Bronchial epithelial cell (primary cell): ENCODE data around the gene SCOC. TPM values are rescaled to one million over a fixed set of nuclear protein-coding genes. Genes with fewer than 3 reads are reported as not detected.
A peak's percentile ranks its signal among the peaks of the same experiment; 100 is the strongest.

ENCODE experiments used
- DNase-seq: peaks from one replicate; pipeline ENCODE4 v3.0.0-alpha.2; 2010; ENCODE audit warnings: low read depth
- FAIRE-seq: peaks from 2 replicates; lab custom pipeline; 2011; peaks lifted over from hg19 to GRCh38; lab: Jason Lieb, UNC
- H3K27me3 ChIP-seq: 2 replicates; pipeline ENCODE4 v1.5.1; 2011; ENCODE audit warnings: low read length; ENCODE audit not compliant: control insufficient read depth, insufficient read depth
- H3K36me3 ChIP-seq: 2 replicates; pipeline ENCODE4 v1.5.1; 2011; ENCODE audit warnings: low read length; ENCODE audit not compliant: control insufficient read depth, insufficient read depth
- H3K4me3 ChIP-seq: 2 replicates; pipeline ENCODE4 v1.5.1; 2011; ENCODE audit warnings: mild to moderate bottlenecking, low read depth, low read length, control low read depth
- CTCF ChIP-seq: IDR thresholded peaks from 2 replicates; pipeline ENCODE4 v1.5.1; 2011; ENCODE audit warnings: mild to moderate bottlenecking, moderate library complexity, low read length, control low read depth, inconsistent platforms; ENCODE audit not compliant: insufficient read depth, severe bottlenecking
- total RNA-seq: library from RNA; depleted of rRNA; stranded (reverse); fragments of >200 nt; gene quantifications from 2 replicates; pipeline ENCODE4 v1.2.1, GENCODE V29; 2014

SCOC gene
- total RNA-seq, 1 donor from 2014 or later = 61.9 TPM

- Histone ChIP-seq H3K4me3 (peak overlapping the region; percentile 53), H3K36me3 (no peaks in the 10 kb centered on the region), H3K27me3 (no peaks in the 10 kb centered on the region)
- DNase-seq = peak; percentile 45
- FAIRE-seq = no peak
- no peak for TF ChIP-seq CTCF
Measured at GRCh38 chr4:140427919-140428471, 54.5 kb downstream of the SCOC start.

Other genes starting within 250 kb of the SCOC start
- gene MAML3, start 219.5 kb upstream of the SCOC start, total RNA-seq = 0.79 and 3.3 TPM in 2 replicates
- gene CLGN, start 54.0 kb downstream of the SCOC start, total RNA-seq = 53.1 and 78.5 TPM in 2 replicates
- not detected in 2 replicates for gene MGAT4D, start 124.6 kb downstream of the SCOC start, total RNA-seq
- gene ELMOD2, start 150.5 kb downstream of the SCOC start, total RNA-seq = 19.2 and 26.9 TPM in 2 replicates
- gene UCP1, start 195.3 kb downstream of the SCOC start, total RNA-seq = under 0.01 TPM in 1 of 2 replicates, not detected in the other